ENCODE data around the gene C3orf18. TPM values are rescaled to one million over a fixed set of nuclear protein-coding genes. Genes with fewer than 3 reads are reported as not detected.

The C3orf18 gene
- total RNA-seq, 1 donor from 2014 or later: 10.8 TPM

DNA sequence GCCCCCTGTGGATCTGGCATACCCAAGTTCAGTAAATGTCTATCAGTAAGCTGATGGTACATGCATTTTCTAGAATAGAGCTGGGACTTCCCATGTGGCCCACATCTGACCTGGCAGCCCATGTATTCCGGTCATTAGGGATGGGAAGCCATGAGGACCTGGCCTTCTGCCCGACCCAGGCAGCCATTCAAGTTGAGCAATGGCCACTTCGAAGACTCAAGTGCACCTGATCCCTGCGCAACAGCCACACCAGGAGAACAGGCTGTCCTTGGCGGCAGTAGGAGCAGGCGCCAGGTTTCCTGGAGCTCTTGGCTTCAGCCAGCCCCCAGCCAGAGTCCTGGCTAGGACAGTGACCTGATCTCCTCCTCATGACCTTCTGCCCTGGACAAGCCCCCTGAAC, 16.4 kb upstream of the C3orf18 start:
- H3K9me3 ChIP-seq: no peaks in the 10 kb centered on the region

DNA sequence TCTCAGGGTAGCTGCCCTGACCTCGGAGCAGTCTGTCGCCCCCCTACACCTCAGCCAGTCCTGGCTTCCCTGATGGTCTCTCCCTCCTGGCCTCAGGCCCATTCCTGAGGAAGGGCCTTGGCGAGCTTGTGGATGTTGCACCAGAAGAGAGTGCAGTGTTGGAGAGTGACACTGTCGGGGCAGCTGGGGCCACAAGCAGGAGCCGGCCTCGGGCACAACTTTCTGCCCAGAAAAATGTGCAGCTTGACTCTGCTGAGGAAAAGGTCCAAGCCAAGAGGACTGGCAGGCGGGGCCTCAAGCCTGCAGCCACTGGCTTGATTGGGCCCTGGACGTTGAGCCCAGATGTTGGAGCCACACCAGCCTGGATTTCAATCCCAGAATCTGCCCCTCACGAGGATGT, 14.5 kb upstream of the C3orf18 start:
- Histone ChIP-seq H3K27me3 (no peaks in the 10 kb centered on the region), H3K4me1 (no peaks in the 10 kb centered on the region), H3K4me3 (no peak overlapping the region), H3K36me3 (peaks cover 0 to 10% of the 10 kb centered on the region in 2 donors), H3K9me3 (no peaks in the 10 kb centered on the region), H3K27ac (no peak overlapping the region)
- no peak for DNase-seq (ENCODE audit: extremely low spot score in 2 of 2)
- intact Hi-C loops (cut with DNase I): no loop called here
- no peak for TF ChIP-seq POLR2AphosphoS5 (IDR thresholded peaks at IDR 0.05; ENCODE audit: insufficient read depth in 1 of 2, low read depth in 1 of 2)
- TF ChIP-seq POLR2A (IDR thresholded peaks at IDR 0.05): no peak
- TF ChIP-seq, protein P1, sequence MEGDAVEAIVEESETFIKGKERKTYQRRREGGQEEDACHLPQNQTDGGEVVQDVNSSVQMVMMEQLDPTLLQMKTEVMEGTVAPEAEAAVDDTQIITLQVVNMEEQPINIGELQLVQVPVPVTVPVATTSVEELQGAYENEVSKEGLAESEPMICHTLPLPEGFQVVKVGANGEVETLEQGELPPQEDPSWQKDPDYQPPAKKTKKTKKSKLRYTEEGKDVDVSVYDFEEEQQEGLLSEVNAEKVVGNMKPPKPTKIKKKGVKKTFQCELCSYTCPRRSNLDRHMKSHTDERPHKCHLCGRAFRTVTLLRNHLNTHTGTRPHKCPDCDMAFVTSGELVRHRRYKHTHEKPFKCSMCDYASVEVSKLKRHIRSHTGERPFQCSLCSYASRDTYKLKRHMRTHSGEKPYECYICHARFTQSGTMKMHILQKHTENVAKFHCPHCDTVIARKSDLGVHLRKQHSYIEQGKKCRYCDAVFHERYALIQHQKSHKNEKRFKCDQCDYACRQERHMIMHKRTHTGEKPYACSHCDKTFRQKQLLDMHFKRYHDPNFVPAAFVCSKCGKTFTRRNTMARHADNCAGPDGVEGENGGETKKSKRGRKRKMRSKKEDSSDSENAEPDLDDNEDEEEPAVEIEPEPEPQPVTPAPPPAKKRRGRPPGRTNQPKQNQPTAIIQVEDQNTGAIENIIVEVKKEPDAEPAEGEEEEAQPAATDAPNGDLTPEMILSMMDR (IDR thresholded peaks at IDR 0.05): no peak

More for the DNA sequence above, 16.4 kb upstream of the C3orf18 start:
- Histone ChIP-seq H3K27ac (no peak overlapping the region), H3K4me3 (no peak overlapping the region), H3K27me3 (no peaks in the 10 kb centered on the region), H3K36me3 (peaks cover 0 to 10% of the 10 kb centered on the region in 2 donors), H3K4me1 (no peaks in the 10 kb centered on the region)
- intact Hi-C loops (cut with DNase I): no loop called here
- TF ChIP-seq POLR2AphosphoS5 (IDR thresholded peaks at IDR 0.05; ENCODE audit: insufficient read depth in 1 of 2, low read depth in 1 of 2) (peak in 1 of 2 donors; percentile 80), POLR2A (IDR thresholded peaks at IDR 0.05) (no peak)
- DNase-seq (ENCODE audit: extremely low spot score in 2 of 2): no peak

DNA sequence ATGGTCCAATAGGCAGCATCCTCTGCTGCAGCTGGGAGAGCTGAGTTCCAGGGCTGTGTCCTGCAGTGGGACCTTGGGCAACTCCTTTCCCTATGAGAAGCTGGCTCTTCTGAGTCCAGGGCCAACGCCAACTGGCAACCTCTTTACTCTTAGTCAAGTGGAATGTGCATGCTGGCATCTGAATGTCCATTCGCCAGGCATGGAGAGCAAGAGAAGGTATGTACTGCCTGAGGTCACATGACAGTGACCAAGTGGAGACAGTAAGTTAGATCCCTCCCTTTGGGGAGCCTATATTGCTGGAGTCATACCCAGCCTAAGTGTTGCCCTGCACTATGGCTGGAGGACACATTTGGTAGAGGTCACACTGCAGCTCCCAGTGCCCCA, 13.9 kb upstream of the C3orf18 start:
- Histone ChIP-seq H3K27me3 (no peaks in the 10 kb centered on the region), H3K9me3 (no peaks in the 10 kb centered on the region), H3K36me3 (peaks cover 0 to 17% of the 10 kb centered on the region in 2 donors), H3K4me1 (no peaks in the 10 kb centered on the region), H3K4me3 (no peak overlapping the region), H3K27ac (no peak overlapping the region)
- TF ChIP-seq POLR2A (IDR thresholded peaks at IDR 0.05): no peak
- TF ChIP-seq, protein P1 (IDR thresholded peaks at IDR 0.05): no peak
- TF ChIP-seq POLR2AphosphoS5 (IDR thresholded peaks at IDR 0.05; ENCODE audit: insufficient read depth in 1 of 2, low read depth in 1 of 2): no peak
- intact Hi-C loops (cut with DNase I): no loop called here
- DNase-seq (ENCODE audit: extremely low spot score in 2 of 2): no peak

DNA sequence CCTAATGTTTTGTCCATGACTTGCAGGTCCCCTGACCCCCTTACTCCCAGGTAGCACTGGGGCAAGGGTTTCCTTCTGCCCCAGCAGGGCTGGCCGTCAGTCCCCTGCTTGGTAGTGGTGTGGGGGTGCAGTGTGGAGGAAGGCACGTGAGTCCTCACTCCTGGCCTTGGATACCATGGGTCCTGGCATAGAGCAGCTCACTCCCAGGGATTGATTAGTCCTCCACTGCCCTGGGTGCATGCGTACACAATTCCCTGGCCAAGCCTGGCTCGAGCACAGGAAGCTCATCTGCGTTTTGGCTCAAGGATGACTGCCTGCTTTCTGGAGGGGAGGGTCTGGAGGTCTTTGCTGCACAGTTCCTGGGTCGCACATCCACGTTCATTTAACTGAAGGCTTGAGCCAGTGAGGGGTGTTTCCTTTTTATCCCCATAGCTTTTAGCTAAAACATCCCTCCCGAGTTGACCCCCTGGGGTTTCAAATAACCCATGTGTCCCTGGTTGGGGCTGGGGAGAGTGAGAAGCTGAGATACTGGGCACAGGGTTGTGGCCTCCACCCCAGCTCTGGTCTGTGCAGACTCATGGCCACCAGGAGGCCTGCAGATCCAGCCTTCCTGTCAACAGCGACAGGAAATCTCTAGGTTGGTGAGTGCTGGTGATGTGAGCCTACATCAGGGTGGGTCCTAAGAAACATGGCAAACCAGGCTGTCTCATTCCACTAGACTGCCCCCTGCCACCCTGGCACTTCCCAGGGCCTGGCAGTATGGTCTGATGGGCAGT, 13.3 kb upstream of the C3orf18 start:
- TF ChIP-seq, protein P1 (IDR thresholded peaks at IDR 0.05): no peak
- no peak for TF ChIP-seq POLR2AphosphoS5 (IDR thresholded peaks at IDR 0.05; ENCODE audit: insufficient read depth in 1 of 2, low read depth in 1 of 2)
- no peak for TF ChIP-seq POLR2A (IDR thresholded peaks at IDR 0.05)
- H3K4me3 ChIP-seq: no peak overlapping the region
- no peaks in the 10 kb centered on the region for H3K9me3 ChIP-seq
- H3K27ac ChIP-seq: no peak overlapping the region
- peaks cover 0 to 18% of the 10 kb centered on the region in 2 donors for H3K36me3 ChIP-seq
- intact Hi-C loops (cut with DNase I): no loop called here
- H3K4me1 ChIP-seq: no peaks in the 10 kb centered on the region
- H3K27me3 ChIP-seq: no peaks in the 10 kb centered on the region
- no peak for DNase-seq (ENCODE audit: extremely low spot score in 2 of 2)

DNA sequence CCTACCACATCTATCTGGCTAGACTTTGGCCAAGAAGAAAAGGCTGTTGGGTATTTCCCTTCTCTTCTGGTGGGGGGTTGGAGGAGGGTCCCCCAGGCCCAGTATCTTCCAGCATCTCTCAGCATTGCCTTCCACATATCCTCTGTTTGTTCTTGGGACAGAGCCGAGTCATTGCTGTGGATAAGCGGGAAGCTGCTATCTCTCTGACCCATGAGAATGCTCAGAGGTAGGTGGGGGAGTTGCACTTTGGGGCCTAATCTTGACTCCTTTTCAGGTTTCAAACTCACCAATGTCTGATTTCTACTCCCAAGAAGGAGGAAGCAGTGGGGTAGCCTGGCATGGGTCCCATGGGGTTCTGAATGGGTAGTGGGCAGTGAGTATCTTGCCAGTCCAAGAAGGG, 9.8 kb upstream of the C3orf18 start:
- no peak for DNase-seq (ENCODE audit: extremely low spot score in 2 of 2)
- H3K4me3 ChIP-seq: no peak overlapping the region
- H3K27me3 ChIP-seq: no peaks in the 10 kb centered on the region
- H3K9me3 ChIP-seq: no peaks in the 10 kb centered on the region
- intact Hi-C loops (cut with DNase I): no loop called here
- TF ChIP-seq, protein P1 (IDR thresholded peaks at IDR 0.05): no peak
- no peak for TF ChIP-seq POLR2AphosphoS5 (IDR thresholded peaks at IDR 0.05; ENCODE audit: insufficient read depth in 1 of 2, low read depth in 1 of 2)
- no peak for TF ChIP-seq POLR2A (IDR thresholded peaks at IDR 0.05)
- peaks cover 4% of the 10 kb centered on the region for H3K4me1 ChIP-seq
- H3K36me3 ChIP-seq: peaks cover 0 to 18% of the 10 kb centered on the region in 2 donors
- no peak overlapping the region for H3K27ac ChIP-seq

Measured in vagina (tissue), 2 donors.